ENCODE data around the gene ZDHHC24. TPM values are rescaled to one million over a fixed set of nuclear protein-coding genes. Genes with fewer than 3 reads are reported as not detected.

Gene ZDHHC24
- total and polyA plus RNA-seq, 8 donors = 2.6 to 73.9 (median 7.3) TPM

GRCh38 chr11:66497206-66497605, 48.6 kb downstream of the ZDHHC24 start:
- Histone ChIP-seq H3K27ac (no peak overlapping the region), H3K4me3 (no peak overlapping the region), H3K36me3 (peaks cover 26 to 99% (median 95%) of the 10 kb centered on the region in 4 donors), H3K9me3 (no peaks in the 10 kb centered on the region), H3K4me1 (no peaks in the 10 kb centered on the region), H3K27me3 (no peaks in the 10 kb centered on the region)
- 96 to 99% (median 97%) methylated on average over 3 to 16 of the region's 16 CpGs for WGBS, 5 donors
- intact Hi-C loops (cut with DNase I; ENCODE audit: low total_unique reads) = no loop called here
- TF ChIP-seq CTCF (IDR thresholded peaks at IDR 0.05) (no peak), POLR2A (IDR thresholded peaks at IDR 0.05) (no peak), POLR2AphosphoS5 (IDR thresholded peaks at IDR 0.05) (no peak)
- DNase-seq = no peak

- H3K9me3 ChIP-seq = no peaks in the 10 kb centered on the region
- DNase-seq = no peak
- intact Hi-C loops (cut with DNase I; ENCODE audit: low total_unique reads) = no loop called here
- H3K27me3 ChIP-seq = no peaks in the 10 kb centered on the region
- H3K4me1 ChIP-seq = no peaks in the 10 kb centered on the region
- H3K27ac ChIP-seq = no peak overlapping the region
- WGBS, 5 donors = 87 to 98% (median 96%) methylated on average over 16 to 17 of the region's 17 CpGs
- TF ChIP-seq CTCF (IDR thresholded peaks at IDR 0.05) (no peak), POLR2AphosphoS5 (IDR thresholded peaks at IDR 0.05) (no peak), EP300 (IDR thresholded peaks at IDR 0.05) (no peak), POLR2A (IDR thresholded peaks at IDR 0.05) (no peak)
- no peak overlapping the region for H3K4me3 ChIP-seq
- H3K36me3 ChIP-seq = peaks cover 26 to 98% (median 98%) of the 10 kb centered on the region in 4 donors
Measured at GRCh38 chr11:66495401-66495854, 50.4 kb downstream of the ZDHHC24 start.

- WGBS, 5 donors = 86 to 92% (median 88%) methylated on average over 13 to 14 of the region's 14 CpGs
- intact Hi-C loops (cut with DNase I; ENCODE audit: low total_unique reads) = no loop called here
- no peak for DNase-seq
- no peak for TF ChIP-seq POLR2AphosphoS5 (IDR thresholded peaks at IDR 0.05)
- no peak for TF ChIP-seq CTCF (IDR thresholded peaks at IDR 0.05)
- TF ChIP-seq POLR2A (IDR thresholded peaks at IDR 0.05) = no peak
- no peak for TF ChIP-seq EP300 (IDR thresholded peaks at IDR 0.05)
- Histone ChIP-seq H3K4me1 (no peaks in the 10 kb centered on the region), H3K9me3 (no peaks in the 10 kb centered on the region), H3K27me3 (no peaks in the 10 kb centered on the region), H3K4me3 (no peak overlapping the region), H3K36me3 (peaks cover 26 to 98% (median 97%) of the 10 kb centered on the region in 4 donors), H3K27ac (no peak overlapping the region)
Measured at GRCh38 chr11:66494935-66495334, 50.9 kb downstream of the ZDHHC24 start.

- intact Hi-C loops (cut with DNase I; ENCODE audit: low total_unique reads) = no loop called here
- TF ChIP-seq POLR2AphosphoS5 (IDR thresholded peaks at IDR 0.05) = no peak
- no peak for TF ChIP-seq EP300 (IDR thresholded peaks at IDR 0.05)
- TF ChIP-seq POLR2A (IDR thresholded peaks at IDR 0.05) = no peak
- no peak for TF ChIP-seq CTCF (IDR thresholded peaks at IDR 0.05)
- H3K4me1 ChIP-seq = no peaks in the 10 kb centered on the region
- H3K9me3 ChIP-seq = no peaks in the 10 kb centered on the region
- H3K36me3 ChIP-seq = peaks cover 30 to 98% (median 96%) of the 10 kb centered on the region in 4 donors
- H3K27me3 ChIP-seq = no peaks in the 10 kb centered on the region
- 85 to 95% (median 94%) methylated on average over 5 to 7 of the region's 7 CpGs for WGBS, 5 donors
- H3K4me3 ChIP-seq = no peak overlapping the region
- DNase-seq = no peak
- H3K27ac ChIP-seq = no peak overlapping the region
Measured at GRCh38 chr11:66494458-66494857, 51.4 kb downstream of the ZDHHC24 start.
